HG03354 (cell line): ENCODE measurements around the gene PLEKHM3.
A peak's percentile ranks its signal among the peaks of the same experiment; 100 is the strongest.

ENCODE experiments used
- ATAC-seq: cut with Tn5 transposase; IDR thresholded peaks from one replicate; pipeline ENCODE4 v1.9.1; 2021; ENCODE audit warnings: mild to moderate bottlenecking; ENCODE audit not compliant: unreplicated experiment, poor library complexity, severe bottlenecking

PLEKHM3 gene

DNA sequence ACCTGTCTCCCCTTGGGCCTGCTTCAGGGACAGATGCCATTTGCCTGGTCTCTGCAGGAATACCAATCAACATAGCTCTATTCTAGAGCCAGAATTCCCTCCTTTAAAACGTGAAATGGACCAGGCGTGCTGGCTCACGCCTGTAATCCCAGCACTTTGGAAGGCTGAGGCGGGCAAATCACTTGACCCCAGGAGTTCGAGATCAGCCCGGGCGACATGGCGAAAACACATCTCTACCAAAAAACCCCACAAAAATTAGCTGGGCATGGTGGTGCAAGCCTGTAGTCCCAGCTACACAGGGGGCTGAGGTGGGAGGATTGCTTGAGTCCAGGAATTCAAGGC, 127.0 kb downstream of the PLEKHM3 start:
- no peak for ATAC-seq

- ATAC-seq = no peak
Observed at GRCh38 chr2:207897541-207898353, 127.6 kb downstream of the PLEKHM3 start.

DNA sequence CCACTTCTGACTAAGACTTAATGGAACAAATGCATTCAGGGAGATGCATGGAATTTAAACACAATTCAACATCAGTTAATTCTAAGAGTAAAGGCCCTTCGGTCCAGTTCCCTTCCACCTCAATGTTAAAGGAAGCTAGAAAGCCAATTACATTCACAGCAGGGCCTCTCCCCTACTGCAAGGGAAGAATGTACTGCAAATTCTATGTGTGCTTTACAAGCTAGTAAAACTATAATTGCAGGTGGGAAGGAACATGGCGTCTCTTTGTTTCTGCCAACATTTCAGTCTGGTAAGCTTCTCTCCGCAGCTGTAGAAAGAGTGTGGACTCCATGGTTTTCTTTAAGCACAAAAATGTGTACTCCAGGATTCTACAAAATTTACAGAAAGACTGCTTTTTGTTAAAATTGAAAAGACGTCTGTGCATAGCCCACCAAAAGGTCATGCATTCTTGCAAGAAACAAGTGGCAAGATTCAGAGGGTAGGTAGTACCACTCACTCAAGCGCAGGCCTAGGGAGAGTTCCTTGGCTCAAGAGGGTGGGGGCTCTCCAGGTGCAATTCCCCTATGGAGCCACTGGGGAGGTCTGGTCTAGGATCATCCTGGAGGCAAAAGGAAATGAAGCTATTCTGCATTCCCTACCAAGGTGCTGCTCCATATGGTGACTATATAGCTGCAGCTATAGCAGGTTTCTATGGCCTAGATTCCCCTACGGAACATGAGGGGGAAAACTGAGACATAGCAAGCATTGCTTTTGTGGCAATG, 128.6 kb downstream of the PLEKHM3 start:
- ATAC-seq = no peak

GRCh38 chr2:207895274-207895860, 130.0 kb downstream of the PLEKHM3 start:
- no peak for ATAC-seq

DNA sequence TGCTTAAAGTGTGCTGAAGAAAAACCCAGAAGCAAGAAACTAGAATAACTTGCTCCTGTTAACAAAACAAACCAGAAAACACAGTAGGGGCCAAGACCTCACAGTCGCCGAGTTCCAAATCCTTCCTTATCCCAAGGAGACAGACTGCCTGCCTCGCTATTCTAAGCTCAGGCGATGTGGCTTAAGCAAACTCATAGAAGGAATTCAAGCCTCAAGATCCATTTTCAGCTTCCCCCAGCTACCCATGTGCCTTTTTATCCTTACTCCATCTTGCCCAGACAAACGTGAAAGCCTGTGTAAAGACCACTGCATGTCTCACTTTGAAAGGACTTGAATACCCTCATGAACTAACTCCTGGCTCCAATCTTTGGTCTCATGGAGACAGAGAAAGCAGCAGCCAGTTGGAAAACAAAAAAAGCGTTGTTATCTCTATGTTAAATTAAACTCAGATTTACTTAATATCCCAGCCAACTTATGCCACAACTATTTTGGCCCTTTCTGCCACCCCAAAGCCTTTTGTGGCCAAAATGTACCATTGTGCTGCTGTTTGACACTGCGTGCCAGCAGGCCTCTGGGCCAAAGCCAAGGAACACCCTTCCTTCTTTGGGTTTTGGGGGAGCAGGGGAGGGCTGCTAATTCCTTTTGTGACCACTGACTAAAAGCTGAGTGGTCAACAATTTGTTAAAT, 132.5 kb downstream of the PLEKHM3 start:
- no peak for ATAC-seq

GRCh38 chr2:207891086-207891844, 134.1 kb downstream of the PLEKHM3 start:
- no peak for ATAC-seq

DNA sequence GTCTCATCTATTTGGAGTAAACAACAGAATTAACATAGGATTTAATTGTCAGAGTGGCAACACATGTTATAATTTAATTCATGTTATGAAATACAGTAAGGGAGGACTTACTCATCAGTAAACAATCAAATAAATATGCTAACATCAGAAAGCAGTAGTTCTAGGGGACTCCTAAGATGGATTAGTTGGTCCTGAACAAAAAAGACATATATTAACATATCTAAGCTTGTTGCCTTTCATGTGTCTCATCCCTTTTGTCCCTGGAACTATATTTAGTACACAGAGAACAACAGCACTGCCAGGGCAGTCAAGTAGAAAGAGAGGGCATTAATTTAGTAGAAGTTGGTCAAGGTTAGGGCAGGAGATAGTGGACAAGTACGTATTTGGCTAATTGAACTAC, 137.8 kb downstream of the PLEKHM3 start:
- no peak for ATAC-seq

- ATAC-seq = no peak
Observed at GRCh38 chr2:207885010-207885409, 140.3 kb downstream of the PLEKHM3 start.

DNA sequence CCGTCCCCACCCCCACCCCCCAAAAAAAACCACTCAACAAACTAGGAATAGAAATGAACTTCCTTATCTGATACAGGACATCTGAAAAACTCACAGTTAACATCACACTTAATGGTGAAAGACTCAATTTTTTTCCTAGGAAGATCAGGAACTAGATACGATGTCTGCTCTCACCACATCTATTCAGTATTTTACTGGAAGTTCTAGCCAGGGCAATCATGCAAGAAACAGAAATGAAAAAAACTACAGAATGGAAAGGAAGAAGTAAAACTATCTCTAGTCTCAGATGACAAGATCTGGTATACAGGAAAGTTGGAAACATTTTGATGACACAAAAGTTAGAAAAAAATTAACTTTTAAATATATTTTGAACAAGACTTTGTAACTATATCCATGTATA, 141.2 kb downstream of the PLEKHM3 start:
- no peak for ATAC-seq

GRCh38 chr2:207883002-207883780, 142.1 kb downstream of the PLEKHM3 start:
- peak; percentile 78 for ATAC-seq

GRCh38 chr2:207881902-207882301, 143.4 kb downstream of the PLEKHM3 start:
- no peak for ATAC-seq

- ATAC-seq = no peak
Observed at GRCh38 chr2:207879536-207879935, 145.8 kb downstream of the PLEKHM3 start.

- ATAC-seq = no peak
Observed at GRCh38 chr2:207876842-207877535, 148.3 kb downstream of the PLEKHM3 start.

- ATAC-seq = no peak
Observed at GRCh38 chr2:207875473-207876212, 149.7 kb downstream of the PLEKHM3 start.

- ATAC-seq = peak; percentile 79
Observed at GRCh38 chr2:207873794-207874193, 151.5 kb downstream of the PLEKHM3 start.

DNA sequence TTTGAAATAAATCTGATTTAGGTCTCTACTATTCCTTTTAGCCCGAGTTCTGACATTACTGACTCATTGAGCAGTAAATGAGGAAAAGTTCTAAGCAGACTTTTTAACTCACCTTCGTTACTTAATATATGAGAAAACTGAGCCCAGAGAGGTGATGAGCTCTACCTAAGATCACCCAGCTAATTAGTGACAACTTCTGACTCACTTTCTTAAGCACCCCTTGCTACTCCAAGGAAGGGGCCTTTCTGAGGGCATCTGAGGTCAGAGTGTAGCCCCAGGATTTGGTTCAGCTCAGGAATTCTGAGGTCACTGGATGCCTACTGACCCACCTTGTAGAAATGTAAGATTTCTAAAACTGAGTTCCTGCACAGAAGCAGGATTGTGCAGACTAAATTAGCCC, 153.4 kb downstream of the PLEKHM3 start:
- no peak for ATAC-seq

DNA sequence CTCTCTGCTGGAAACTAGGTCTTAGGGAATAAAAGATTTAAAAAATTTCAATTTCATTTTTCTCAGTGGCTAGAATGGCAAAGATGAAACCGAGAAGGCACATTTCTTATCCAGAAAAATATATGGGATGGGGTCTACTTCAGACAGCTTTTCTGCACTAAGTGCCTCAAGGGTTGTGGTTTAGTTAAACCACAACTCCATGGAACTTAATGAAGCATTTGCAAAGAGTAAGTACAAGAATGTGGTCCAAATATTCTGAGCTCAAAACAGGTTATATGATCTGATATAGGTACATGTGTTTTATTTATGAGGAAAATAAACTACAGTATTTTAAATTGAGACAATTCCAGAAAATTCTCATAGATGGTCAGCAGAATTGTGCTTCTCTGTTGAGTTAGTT, 153.8 kb downstream of the PLEKHM3 start:
- ATAC-seq = no peak

DNA sequence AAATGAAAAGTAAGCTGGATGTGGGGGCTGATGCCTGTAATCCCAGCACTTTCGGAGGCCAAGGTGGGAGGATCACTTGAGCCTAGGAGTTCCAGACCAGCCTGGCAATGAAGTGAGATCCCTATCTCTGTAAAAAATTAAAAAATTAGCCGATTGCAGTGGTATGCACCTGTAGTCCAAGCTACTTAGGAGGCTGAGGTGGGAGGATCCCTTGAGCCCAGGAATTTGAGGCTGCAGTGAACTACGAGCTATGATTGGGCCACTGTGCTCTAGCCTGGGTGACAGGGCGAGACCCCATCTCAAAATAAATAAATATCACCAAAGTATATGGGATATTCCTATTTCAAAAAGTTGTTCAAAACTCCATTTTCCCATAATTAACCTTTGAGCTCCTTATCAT, 154.5 kb downstream of the PLEKHM3 start:
- ATAC-seq = no peak
